Fibroblast of gingiva (primary cell): ENCODE data around the gene SCNN1B.
"Not testable (repeated sequence)": the region's sequence is repeated elsewhere in the genome, so short reads cannot be mapped to it uniquely, and the experiment has no call there.

Experiments used
- DNase-seq: peaks from one replicate; pipeline ENCODE4 v3.0.0-alpha.2; 2011; ENCODE audit warnings: low read depth

Gene SCNN1B

GRCh38 chr16:23355106-23355670 lies 53.1 kb downstream of the SCNN1B start:
- no peak for DNase-seq

- DNase-seq = no peak
These were observed 54.8 kb downstream of the SCNN1B start for GRCh38 chr16:23356941-23357340.

GRCh38 chr16:23357761-23358290 lies 55.7 kb downstream of the SCNN1B start:
- DNase-seq = no peak

- no peak for DNase-seq
These were observed 57.1 kb downstream of the SCNN1B start for GRCh38 chr16:23359092-23359760.

- DNase-seq = no peak
These were observed 60.6 kb downstream of the SCNN1B start for GRCh38 chr16:23362460-23363317.

GRCh38 chr16:23365602-23366240 lies 63.6 kb downstream of the SCNN1B start:
- DNase-seq = peak; percentile 29

GRCh38 chr16:23366341-23366740 lies 64.2 kb downstream of the SCNN1B start:
- not testable (repeated sequence) for DNase-seq

GRCh38 chr16:23367564-23367963 lies 65.5 kb downstream of the SCNN1B start:
- no peak for DNase-seq

- no peak for DNase-seq
These were observed 65.9 kb downstream of the SCNN1B start for GRCh38 chr16:23367988-23368387.

- no peak for DNase-seq
These were observed 66.4 kb downstream of the SCNN1B start for GRCh38 chr16:23368469-23368868.

GRCh38 chr16:23369416-23369815 lies 67.3 kb downstream of the SCNN1B start:
- DNase-seq = no peak

GRCh38 chr16:23371368-23371767 lies 69.3 kb downstream of the SCNN1B start:
- DNase-seq = no peak

- no peak for DNase-seq
These were observed 71.5 kb downstream of the SCNN1B start for GRCh38 chr16:23373436-23374219.

- no peak for DNase-seq
These were observed 72.8 kb downstream of the SCNN1B start for GRCh38 chr16:23374721-23375510.

GRCh38 chr16:23375643-23376042 lies 73.5 kb downstream of the SCNN1B start:
- DNase-seq = no peak

- no peak for DNase-seq
These were observed 75.2 kb downstream of the SCNN1B start for GRCh38 chr16:23377071-23377931.

- no peak for DNase-seq
These were observed 76.2 kb downstream of the SCNN1B start for GRCh38 chr16:23378256-23378655.

- no peak for DNase-seq
These were observed 76.8 kb downstream of the SCNN1B start for GRCh38 chr16:23378921-23379320.

- no peak for DNase-seq
These were observed 77.6 kb downstream of the SCNN1B start for GRCh38 chr16:23379707-23380106.

- DNase-seq = no peak
These were observed 78.4 kb downstream of the SCNN1B start for GRCh38 chr16:23380501-23380951.
